GM19025 (cell line): Measurements from ENCODE around the gene DOCK3.
"Not testable (repeated sequence)": the region's sequence is repeated elsewhere in the genome, so short reads cannot be mapped to it uniquely, and the experiment has no call there.

Source experiments
- ATAC-seq: cut with Tn5 transposase; IDR thresholded peaks from one replicate; pipeline ENCODE4 v1.9.1; 2021; ENCODE audit warnings: mild to moderate bottlenecking, low read depth, moderate library complexity; ENCODE audit not compliant: unreplicated experiment

Gene DOCK3

DNA sequence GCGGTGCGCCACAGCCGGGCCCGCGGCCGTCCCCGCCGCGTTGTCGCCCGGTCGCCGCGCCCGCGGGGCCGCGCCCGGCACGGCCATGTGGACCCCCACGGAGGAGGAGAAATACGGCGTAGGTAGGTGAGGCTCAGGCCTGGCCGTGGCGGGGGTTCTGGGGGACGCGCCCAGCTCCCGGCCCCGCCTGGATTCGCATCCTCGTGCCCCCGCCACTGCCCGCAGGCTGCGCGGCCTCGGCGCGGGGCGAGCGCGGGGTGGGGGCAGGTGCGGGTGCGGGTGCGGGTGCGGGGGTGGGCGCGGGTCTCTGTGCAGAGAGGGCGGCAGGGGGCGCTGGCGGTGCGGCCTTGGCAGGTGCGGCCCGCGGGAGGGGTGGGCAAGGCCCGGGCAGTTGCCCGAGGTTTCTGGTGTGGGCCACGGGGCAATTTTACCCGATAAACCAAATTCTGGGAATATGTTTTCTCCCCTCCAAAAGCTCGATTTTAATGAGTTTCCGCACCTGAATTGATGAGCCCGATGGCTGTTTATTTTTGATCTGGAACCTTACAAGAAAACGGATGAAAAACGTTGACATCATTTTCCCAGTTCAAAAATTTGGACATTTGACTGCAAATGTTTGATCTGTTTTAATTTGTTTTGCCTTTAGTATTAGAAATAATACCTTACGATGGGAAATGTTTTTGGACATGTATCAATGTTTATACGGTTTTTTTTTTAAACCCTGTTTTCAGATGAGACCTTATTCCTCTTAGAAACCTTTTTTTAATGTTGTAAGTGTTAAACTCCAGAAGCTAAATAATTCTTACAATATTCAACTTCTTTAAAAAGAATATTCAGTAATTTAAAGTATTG lies 678 bp downstream of the DOCK3 start:
- ATAC-seq, result no peak

GRCh38 chr3:50676031-50676705 lies 1.4 kb downstream of the DOCK3 start:
- no peak for ATAC-seq

DNA sequence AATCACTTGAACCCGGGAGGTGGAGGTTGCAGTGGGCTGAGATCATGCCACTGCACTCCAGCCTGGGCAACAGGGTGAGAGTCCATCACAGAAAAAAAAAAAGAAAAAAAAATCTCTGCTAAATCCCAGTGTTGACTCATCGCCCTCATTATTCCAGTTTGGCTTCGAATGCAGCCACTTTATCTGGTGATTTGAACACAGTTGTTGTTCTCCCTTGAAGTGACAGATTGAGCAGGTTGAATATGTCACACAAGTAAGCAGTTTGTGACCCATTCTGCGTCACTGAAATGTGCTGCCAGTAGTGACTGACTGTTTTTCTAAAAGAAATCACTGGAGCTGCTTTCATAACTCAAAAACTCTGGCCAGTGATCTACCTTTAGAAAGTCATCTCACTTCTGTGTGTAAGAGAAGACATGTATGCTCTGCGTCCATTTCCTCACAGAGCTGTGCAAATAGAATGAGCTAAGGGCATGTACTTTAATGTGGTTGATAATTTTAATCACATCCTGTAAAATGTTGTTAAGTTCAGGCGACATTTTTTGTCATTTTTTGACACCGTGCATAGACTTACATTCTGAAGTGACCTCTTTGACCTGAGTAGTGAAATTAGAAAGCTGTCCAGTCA lies 12.5 kb downstream of the DOCK3 start:
- ATAC-seq, result no peak

GRCh38 chr3:50687916-50688315 lies 13.2 kb downstream of the DOCK3 start:
- ATAC-seq, result no peak

DNA sequence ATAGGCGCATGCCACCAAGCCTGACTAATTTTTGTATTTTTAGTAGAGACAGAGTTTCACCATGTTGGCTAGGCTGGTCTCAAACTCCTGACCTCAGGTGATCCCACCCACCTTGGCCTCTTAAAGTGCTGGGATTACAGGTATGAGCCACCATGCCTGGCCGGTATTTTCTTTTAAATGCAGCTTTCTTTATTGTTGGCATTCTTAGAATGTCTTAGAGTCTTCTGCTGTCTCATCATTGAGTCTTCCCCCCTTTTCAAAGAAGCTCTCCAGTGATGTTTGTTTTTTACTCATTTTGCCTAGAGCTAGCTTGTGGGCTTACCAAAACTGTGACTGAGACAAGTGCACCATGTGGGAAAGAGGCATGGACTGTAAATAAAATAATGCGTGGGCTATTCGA lies 13.9 kb downstream of the DOCK3 start:
- ATAC-seq, result not testable (repeated sequence)

DNA sequence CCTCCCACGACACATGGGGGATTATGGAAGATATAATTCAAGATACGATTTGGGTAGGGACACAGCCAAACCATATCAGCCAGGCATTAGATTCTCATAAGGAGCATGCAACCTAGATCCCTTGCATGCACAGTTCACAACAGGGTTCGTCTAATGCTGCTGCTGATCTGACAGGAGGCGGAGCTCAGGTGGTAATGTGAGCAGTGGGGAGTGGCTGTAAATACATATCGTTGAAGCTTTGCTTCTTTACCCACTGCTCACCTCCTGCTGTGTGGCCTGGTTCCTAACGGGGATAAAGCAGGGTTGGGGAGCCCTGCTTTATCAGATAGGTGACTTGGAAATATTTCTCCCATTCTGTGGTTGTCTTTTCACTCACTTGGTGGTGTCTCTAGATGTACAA lies 14.8 kb downstream of the DOCK3 start:
- no peak for ATAC-seq

DNA sequence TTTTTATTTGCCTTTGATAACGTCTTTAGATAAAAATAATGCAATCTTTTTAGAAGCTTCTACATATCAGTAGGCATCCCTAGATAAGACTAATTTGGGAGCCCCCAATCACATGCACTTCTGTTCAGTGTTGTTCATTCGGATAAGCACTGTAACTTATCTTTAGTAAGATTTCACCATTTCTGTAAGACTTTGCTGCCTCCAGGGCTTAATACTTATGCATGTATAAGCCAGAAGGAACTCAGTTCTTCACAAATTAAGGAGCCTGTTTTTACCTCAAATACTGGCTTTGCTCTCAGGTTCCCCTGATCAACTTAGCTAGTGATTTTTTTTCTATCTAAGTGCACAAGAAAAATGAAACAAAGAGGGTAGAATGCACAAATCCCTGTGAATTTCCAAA lies 20.3 kb downstream of the DOCK3 start:
- no peak for ATAC-seq

DNA sequence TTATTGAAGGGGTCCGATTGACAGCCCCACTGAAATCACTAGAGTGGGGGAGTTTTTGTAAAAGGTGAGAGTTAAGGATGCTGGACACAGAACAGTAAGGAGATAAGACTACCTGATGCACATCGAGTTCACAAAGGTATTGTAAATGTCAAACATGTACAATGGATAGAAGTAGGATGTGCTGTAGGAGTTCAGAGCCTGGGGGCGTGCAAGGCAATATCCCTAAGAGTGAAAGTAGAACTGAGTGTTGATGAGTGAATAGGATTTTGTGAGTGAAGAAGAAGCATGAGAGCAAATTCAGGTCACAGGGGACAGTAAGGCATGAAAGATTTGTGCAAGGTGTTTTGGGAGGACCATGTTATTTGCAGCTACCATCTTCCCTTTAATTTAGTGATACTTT lies 21.5 kb downstream of the DOCK3 start:
- ATAC-seq, result no peak

- no peak for ATAC-seq
These were observed 23.5 kb downstream of the DOCK3 start for GRCh38 chr3:50698269-50698668.

DNA sequence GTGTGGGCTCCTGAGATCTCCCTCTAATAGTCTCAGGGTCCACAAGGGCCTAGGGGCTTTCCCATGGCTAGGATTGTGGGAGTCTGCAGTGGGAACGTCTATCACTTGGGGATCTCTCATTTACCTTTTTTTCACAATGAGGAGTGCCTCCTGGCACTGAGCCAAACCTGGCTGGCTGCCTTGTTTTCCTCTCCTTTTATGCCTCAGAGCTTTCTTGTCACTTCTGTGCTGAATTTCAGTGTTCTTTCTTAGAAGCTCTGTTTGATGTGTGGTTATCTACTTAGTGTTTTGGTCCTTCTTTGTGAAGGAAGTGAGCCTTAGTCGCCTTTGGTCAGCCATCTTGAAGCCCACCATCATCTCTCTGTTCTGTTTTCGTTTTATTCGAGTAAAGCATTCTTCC lies 33.9 kb downstream of the DOCK3 start:
- no peak for ATAC-seq

DNA sequence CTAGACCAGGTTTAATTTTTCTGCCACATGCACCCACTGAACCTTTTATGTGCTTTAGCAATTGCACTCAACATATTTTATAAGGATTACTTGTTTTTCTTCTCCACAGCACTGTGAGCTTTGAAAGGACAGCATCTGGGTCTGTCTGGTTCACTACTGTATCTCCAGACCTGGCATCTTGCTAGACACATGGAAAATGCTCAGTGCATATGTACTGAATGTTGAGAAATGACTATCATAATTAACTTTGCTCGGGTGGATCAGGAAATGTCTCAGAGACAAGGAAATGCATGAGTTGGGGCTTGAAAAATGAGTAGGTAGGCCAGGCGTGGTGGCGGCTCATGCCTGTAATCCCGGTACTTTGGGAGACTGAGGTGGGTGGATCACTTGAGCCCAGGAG lies 40.2 kb downstream of the DOCK3 start:
- no peak for ATAC-seq

GRCh38 chr3:50724831-50725230 lies 50.1 kb downstream of the DOCK3 start:
- ATAC-seq, result no peak

GRCh38 chr3:50734985-50735384 lies 60.3 kb downstream of the DOCK3 start:
- ATAC-seq, result no peak

- no peak for ATAC-seq
These were observed 62.6 kb downstream of the DOCK3 start for GRCh38 chr3:50737193-50737905.

DNA sequence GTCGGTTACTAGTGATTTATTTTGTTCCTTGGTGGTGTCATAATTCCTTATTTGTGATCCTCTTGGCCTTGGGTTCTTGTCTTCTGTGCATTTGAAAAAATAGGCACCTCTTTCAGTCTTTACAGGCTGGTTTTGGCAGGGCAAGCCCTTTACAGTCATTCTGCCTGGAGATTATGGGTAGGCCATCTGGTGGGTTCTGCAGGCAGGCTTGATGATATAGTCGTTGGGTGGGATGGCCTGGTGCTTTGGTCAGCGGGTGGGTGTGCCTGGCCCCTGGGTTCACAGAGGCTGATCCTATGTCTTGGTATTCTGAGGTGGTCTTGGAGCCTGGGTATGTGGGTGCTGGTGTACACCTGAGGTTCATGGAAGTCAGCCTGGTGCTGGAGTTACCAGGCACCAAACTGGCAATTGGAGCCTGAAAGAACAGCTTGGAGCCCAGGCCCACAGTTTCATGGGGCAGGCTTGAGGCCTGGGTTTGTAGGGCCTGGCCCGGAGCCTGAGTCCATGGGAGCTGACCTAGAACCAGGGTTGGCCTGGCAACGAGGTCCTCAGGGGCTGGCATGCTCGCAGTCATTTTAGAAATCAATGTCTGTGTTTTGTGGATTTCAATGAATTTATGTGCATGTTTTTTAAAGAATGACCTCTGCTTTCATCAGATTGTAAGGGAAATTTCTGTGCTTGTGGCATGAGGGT lies 63.3 kb downstream of the DOCK3 start:
- no peak for ATAC-seq

- ATAC-seq, result no peak
These were observed 68.9 kb downstream of the DOCK3 start for GRCh38 chr3:50743643-50744042.

DNA sequence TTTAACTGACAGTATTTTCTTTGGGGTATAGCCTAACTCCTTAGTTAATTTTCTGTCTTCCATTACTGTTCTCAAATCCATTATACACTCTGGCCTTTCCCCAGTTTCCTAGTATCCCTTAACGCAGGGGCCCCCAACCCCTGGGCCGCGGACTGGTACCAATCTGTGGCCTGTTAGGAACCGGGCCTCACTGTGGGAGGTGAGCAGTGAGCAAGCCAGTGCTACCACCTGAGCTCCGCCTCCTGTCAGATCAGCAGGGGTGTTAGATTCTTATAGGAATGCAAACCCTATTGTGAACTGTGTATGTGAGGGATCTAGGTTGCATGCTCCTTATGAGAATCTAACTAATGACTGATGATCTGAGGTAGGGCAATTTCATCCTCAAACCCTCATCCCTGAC lies 75.1 kb downstream of the DOCK3 start:
- ATAC-seq, result no peak

GRCh38 chr3:50759015-50759414 lies 84.3 kb downstream of the DOCK3 start:
- no peak for ATAC-seq

DNA sequence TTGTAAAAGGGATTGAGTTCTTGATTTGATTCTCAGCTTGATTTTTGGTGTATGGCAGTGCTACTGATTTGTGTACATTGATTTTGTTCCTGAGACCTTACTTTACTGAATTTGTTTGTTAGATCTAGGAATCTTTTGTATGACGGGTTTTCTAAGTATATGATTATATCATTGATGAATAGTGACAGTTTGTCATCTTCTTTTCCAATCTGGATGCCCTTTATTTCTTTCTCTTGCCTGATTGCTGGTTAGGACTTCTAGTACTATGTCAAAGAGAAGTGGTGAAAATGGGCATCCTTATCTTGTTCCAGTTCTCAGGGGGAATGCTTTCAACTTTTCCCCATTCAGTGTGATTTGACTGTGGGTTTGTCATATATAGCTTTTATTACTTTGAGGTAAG lies 103.0 kb downstream of the DOCK3 start:
- no peak for ATAC-seq

- ATAC-seq, result not testable (repeated sequence)
These were observed 107.0 kb downstream of the DOCK3 start for GRCh38 chr3:50781766-50782165.
